ENCODE measurements around the gene UTF1.
"Not testable (repeated sequence)": the region's sequence is repeated elsewhere in the genome, so short reads cannot be mapped to it uniquely, and the experiment has no call there.

UTF1 gene

GRCh38 chr10:133227256-133227655, 2.8 kb upstream of the UTF1 start:
- TF ChIP-seq, protein P1, sequence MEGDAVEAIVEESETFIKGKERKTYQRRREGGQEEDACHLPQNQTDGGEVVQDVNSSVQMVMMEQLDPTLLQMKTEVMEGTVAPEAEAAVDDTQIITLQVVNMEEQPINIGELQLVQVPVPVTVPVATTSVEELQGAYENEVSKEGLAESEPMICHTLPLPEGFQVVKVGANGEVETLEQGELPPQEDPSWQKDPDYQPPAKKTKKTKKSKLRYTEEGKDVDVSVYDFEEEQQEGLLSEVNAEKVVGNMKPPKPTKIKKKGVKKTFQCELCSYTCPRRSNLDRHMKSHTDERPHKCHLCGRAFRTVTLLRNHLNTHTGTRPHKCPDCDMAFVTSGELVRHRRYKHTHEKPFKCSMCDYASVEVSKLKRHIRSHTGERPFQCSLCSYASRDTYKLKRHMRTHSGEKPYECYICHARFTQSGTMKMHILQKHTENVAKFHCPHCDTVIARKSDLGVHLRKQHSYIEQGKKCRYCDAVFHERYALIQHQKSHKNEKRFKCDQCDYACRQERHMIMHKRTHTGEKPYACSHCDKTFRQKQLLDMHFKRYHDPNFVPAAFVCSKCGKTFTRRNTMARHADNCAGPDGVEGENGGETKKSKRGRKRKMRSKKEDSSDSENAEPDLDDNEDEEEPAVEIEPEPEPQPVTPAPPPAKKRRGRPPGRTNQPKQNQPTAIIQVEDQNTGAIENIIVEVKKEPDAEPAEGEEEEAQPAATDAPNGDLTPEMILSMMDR (conservative IDR thresholded peaks at IDR 0.05; ENCODE audit: control insufficient read depth, insufficient read depth, low read depth, low read length), result no peak
- H3K4me3 ChIP-seq (ENCODE audit: control insufficient read depth, low read depth, low read length), result no peak overlapping the region
- no peak for DNase-seq (ENCODE audit: low read depth)

DNA sequence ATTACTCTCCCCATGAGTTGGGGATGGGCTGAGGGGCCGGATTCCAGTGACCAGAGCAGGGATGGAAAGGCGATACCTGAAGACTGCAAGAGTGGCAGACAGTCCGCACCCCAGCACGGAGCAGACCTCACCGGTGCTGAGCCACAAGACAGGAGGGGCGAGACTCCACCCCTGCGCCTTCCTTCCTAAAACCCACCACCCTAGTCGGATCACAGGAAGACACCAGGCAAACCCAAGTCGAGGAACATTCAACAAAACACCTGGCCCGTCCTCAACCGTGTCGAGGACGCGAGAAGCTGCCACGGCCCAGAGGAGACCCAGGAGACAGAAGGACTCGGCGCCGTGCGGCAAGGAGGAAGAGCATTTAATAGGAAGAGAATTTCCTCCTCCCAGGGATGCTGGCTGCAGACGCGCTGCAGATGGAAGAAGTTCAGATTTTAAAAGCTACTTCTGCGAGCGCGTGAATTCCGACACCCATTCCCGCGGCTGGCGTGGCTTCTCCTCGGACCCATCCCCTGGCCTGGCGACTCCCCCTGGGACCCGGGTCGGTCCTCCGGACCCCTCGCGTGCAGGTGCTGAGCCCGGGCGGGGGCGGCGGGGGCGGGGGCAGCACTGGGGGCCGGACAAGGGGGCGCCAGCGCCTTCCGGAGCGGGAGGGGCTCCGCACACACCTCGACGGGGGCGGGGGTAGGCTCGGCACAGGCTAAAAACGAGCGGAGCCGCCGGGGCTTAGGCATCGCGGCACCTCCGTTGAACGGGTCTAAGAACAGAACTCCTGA, 563 bp upstream of the UTF1 start:
- no peak overlapping the region for H3K4me3 ChIP-seq (ENCODE audit: control insufficient read depth, low read depth, low read length)
- TF ChIP-seq, protein P1 (conservative IDR thresholded peaks at IDR 0.05; ENCODE audit: control insufficient read depth, insufficient read depth, low read depth, low read length), result no peak
- DNase-seq (ENCODE audit: low read depth), result no peak

DNA sequence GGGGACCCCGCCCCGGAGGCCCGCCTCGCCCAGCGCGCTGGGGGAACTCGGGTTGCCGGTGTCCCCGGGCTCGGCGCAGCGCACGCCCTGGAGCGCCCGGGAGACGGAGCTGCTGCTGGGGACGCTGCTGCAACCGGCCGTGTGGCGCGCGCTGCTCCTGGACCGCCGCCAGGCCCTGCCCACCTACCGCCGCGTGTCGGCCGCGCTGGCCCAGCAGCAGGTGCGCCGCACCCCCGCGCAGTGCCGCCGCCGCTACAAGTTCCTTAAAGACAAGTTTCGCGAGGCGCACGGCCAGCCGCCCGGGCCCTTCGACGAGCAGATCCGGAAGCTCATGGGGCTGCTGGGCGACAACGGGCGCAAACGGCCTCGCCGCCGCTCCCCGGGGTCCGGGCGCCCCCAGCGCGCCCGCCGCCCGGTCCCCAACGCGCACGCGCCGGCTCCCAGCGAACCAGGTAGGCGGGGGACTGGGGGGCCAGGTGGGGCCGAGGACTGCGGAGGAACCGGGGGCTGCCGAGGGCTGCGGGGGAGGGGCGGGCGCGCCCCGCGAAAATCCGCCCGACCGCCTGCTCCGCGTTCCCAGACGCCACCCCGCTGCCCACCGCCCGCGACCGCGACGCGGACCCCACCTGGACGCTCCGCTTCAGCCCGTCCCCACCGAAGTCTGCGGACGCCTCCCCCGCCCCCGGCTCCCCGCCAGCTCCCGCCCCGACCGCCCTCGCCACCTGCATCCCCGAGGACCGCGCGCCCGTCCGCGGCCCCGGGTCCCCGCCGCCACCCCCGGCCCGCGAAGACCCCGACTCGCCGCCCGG, 574 bp downstream of the UTF1 start:
- no peak for DNase-seq (ENCODE audit: low read depth)
- H3K4me3 ChIP-seq (ENCODE audit: control insufficient read depth, low read depth, low read length), result no peak overlapping the region
- TF ChIP-seq, protein P1 (conservative IDR thresholded peaks at IDR 0.05; ENCODE audit: control insufficient read depth, insufficient read depth, low read depth, low read length), result no peak

DNA sequence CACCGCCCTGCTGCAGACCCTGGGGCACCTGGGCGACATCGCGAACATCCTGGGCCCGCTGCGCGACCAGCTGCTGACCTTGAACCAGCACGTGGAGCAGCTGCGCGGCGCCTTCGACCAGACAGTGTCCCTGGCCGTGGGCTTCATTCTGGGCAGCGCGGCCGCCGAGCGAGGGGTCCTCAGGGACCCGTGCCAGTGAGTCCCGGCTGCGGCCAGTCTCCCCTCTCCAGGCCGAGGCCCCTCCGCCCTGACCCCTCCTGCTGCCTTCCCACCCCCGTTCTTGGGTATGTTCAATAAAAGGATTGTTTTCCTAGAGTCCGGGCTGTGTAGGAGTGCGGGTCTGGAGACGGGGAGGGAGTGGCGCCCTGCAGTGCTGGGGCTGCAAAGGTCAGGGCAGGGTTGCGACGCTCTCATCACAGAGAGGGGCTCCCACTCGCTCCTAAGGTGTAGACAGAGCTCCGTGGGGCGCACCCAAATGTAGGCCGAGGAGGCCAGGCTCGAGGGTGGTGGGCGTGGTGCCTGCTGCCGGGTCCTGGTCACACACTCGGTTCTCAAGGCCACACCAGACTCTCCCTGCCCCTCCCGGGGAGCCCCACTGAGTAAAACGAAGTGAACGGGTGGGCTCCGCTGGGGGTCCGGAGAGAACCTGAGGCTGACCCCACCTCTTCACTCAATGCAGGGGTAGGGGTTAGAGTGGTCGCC, 1.4 kb downstream of the UTF1 start:
- no peak for DNase-seq (ENCODE audit: low read depth)
- no peak overlapping the region for H3K4me3 ChIP-seq (ENCODE audit: control insufficient read depth, low read depth, low read length)
- TF ChIP-seq, protein P1 (conservative IDR thresholded peaks at IDR 0.05; ENCODE audit: control insufficient read depth, insufficient read depth, low read depth, low read length), result no peak

GRCh38 chr10:133231946-133232574, 2.0 kb downstream of the UTF1 start:
- DNase-seq (ENCODE audit: low read depth), result no peak
- no peak overlapping the region for H3K4me3 ChIP-seq (ENCODE audit: control insufficient read depth, low read depth, low read length)
- TF ChIP-seq, protein P1 (conservative IDR thresholded peaks at IDR 0.05; ENCODE audit: control insufficient read depth, insufficient read depth, low read depth, low read length), result no peak

- not testable (repeated sequence) for H3K4me3 ChIP-seq (ENCODE audit: control insufficient read depth, low read depth, low read length); DNase-seq (ENCODE audit: low read depth)
These were observed 4.8 kb downstream of the UTF1 start for GRCh38 chr10:133234796-133235195.

All from fibroblast of mammary gland (primary cell).